ENCODE results near the gene CCDC8. TPM values are rescaled to one million over a fixed set of nuclear protein-coding genes. Genes with fewer than 3 reads are reported as not detected.
"Not testable (repeated sequence)": the region's sequence is repeated elsewhere in the genome, so short reads cannot be mapped to it uniquely, and the experiment has no call there.

Gene CCDC8
- total RNA-seq, 5 donors from 2014 or later (not counting 1 experiment from before 2014, with no cell fraction given), result 0.12 to 0.19 (median 0.13) TPM; not detected in 2

GRCh38 chr19:46414899-46415298 lies 1.5 kb upstream of the CCDC8 start:
- H3K4me3 Mint-ChIP-seq; POLR2A ChIA-PET; H3K27ac ChIP-seq (ENCODE audit: low read length); H3K9me3 ChIP-seq; H3K36me3 Mint-ChIP-seq; H3K36me3 ChIP-seq (ENCODE audit: control insufficient read depth in 2 of 2, extremely low read depth in 1 of 2, insufficient read depth in 1 of 2, low read length in 1 of 2); ATAC-seq (replicated peaks in 1 of 4); H3K4me3 ChIP-seq (ENCODE audit: control insufficient read depth in 1 of 2, extremely low read depth in 1 of 2, low read length in 1 of 2); H3K27ac Mint-ChIP-seq; DNase-seq; CTCF ChIA-PET; H3K9me3 Mint-ChIP-seq: not testable (repeated sequence)
- Histone ChIP-seq H3K4me1 (ENCODE audit: control insufficient read depth in 1 of 2, extremely low read depth in 1 of 2, insufficient read depth in 2 of 2, low read length in 2 of 2) (peaks cover 0 to 19% of the 10 kb centered on the region in 2 experiments), H3K27me3 (replicated peaks in 1 of 2; ENCODE audit: control insufficient read depth in 2 of 2, extremely low read depth in 1 of 2, insufficient read depth in 2 of 2, low read length in 1 of 2) (peaks cover 2 to 74% of the 10 kb centered on the region in 2 experiments)
- H3K4me1 Mint-ChIP-seq, result peaks cover 13 to 15% (median 14%) of the 10 kb centered on the region in 3 donors
- H3K27me3 Mint-ChIP-seq, result peaks cover 47 to 71% of the 10 kb centered on the region in 2 donors
- 97% methylated on average over 19 of the region's 22 CpGs for WGBS (ENCODE audit: insufficient coverage)

- Histone ChIP-seq H3K36me3 (ENCODE audit: control insufficient read depth in 2 of 2, extremely low read depth in 1 of 2, insufficient read depth in 1 of 2, low read length in 1 of 2) (no peaks in the 10 kb centered on the region), H3K9me3 (no peaks in the 10 kb centered on the region), H3K27ac (ENCODE audit: low read length) (no peak overlapping the region), H3K4me1 (ENCODE audit: control insufficient read depth in 1 of 2, extremely low read depth in 1 of 2, insufficient read depth in 2 of 2, low read length in 2 of 2) (peaks cover 0 to 24% of the 10 kb centered on the region in 2 experiments), H3K4me3 (ENCODE audit: control insufficient read depth in 1 of 2, extremely low read depth in 1 of 2, low read length in 1 of 2) (no peak overlapping the region), H3K27me3 (replicated peaks in 1 of 2; ENCODE audit: control insufficient read depth in 2 of 2, extremely low read depth in 1 of 2, insufficient read depth in 2 of 2, low read length in 1 of 2) (peaks cover 2 to 88% of the 10 kb centered on the region in 2 experiments)
- H3K4me3 Mint-ChIP-seq, result no peak overlapping the region
- CTCF ChIA-PET, result no interaction called here
- peak overlapping the region in 1 of 2 donors; percentile 27 for H3K27ac Mint-ChIP-seq
- no peak for DNase-seq
- H3K9me3 Mint-ChIP-seq, result no peaks in the 10 kb centered on the region
- POLR2A ChIA-PET, result no interaction called here
- peaks cover 19 to 23% (median 21%) of the 10 kb centered on the region in 3 donors for H3K4me1 Mint-ChIP-seq
- H3K36me3 Mint-ChIP-seq, result no peaks in the 10 kb centered on the region
- ATAC-seq (replicated peaks in 1 of 4), result no peak
- WGBS (ENCODE audit: insufficient coverage), result 28% methylated on average over 21 of the region's 29 CpGs
- peaks cover 50 to 81% of the 10 kb centered on the region in 2 donors for H3K27me3 Mint-ChIP-seq
These were observed 608 bp downstream of the CCDC8 start for GRCh38 chr19:46412650-46413261.

GRCh38 chr19:46411925-46412649 lies 1.3 kb downstream of the CCDC8 start:
- no peak overlapping the region for H3K4me3 Mint-ChIP-seq
- peaks cover 19 to 23% (median 21%) of the 10 kb centered on the region in 3 donors for H3K4me1 Mint-ChIP-seq
- H3K27ac Mint-ChIP-seq, result no peak overlapping the region
- peaks cover 51 to 83% of the 10 kb centered on the region in 2 donors for H3K27me3 Mint-ChIP-seq
- 69% methylated on average over 50 of the region's 54 CpGs for WGBS (ENCODE audit: insufficient coverage)
- no peak overlapping the region for H3K4me3 ChIP-seq (ENCODE audit: control insufficient read depth in 1 of 2, extremely low read depth in 1 of 2, low read length in 1 of 2)
- peaks cover 2 to 90% of the 10 kb centered on the region in 2 experiments for H3K27me3 ChIP-seq (replicated peaks in 1 of 2; ENCODE audit: control insufficient read depth in 2 of 2, extremely low read depth in 1 of 2, insufficient read depth in 2 of 2, low read length in 1 of 2)
- no peak overlapping the region for H3K27ac ChIP-seq (ENCODE audit: low read length)
- H3K9me3 Mint-ChIP-seq, result no peaks in the 10 kb centered on the region
- ChIA-PET POLR2A (no interaction called here), CTCF (no interaction called here)
- DNase-seq (no peak), ATAC-seq (replicated peaks in 1 of 4) (no peak)
- H3K36me3 Mint-ChIP-seq, result no peaks in the 10 kb centered on the region
- H3K4me1 ChIP-seq (ENCODE audit: control insufficient read depth in 1 of 2, extremely low read depth in 1 of 2, insufficient read depth in 2 of 2, low read length in 2 of 2), result peaks cover 0 to 24% of the 10 kb centered on the region in 2 experiments
- no peaks in the 10 kb centered on the region for H3K36me3 ChIP-seq (ENCODE audit: control insufficient read depth in 2 of 2, extremely low read depth in 1 of 2, insufficient read depth in 1 of 2, low read length in 1 of 2)
- H3K9me3 ChIP-seq, result no peaks in the 10 kb centered on the region

GRCh38 chr19:46411088-46411924 lies 2.1 kb downstream of the CCDC8 start:
- Mint-ChIP-seq H3K27ac (no peak overlapping the region), H3K4me1 (peaks cover 16 to 23% (median 17%) of the 10 kb centered on the region in 3 donors), H3K4me3 (no peak overlapping the region), H3K36me3 (no peaks in the 10 kb centered on the region), H3K9me3 (no peaks in the 10 kb centered on the region), H3K27me3 (peaks cover 56 to 86% of the 10 kb centered on the region in 2 donors)
- 69% methylated on average over 12 of the region's 13 CpGs for WGBS (ENCODE audit: insufficient coverage)
- ChIA-PET CTCF (no interaction called here), POLR2A (no interaction called here)
- no peaks in the 10 kb centered on the region for H3K36me3 ChIP-seq (ENCODE audit: control insufficient read depth in 2 of 2, extremely low read depth in 1 of 2, insufficient read depth in 1 of 2, low read length in 1 of 2)
- no peaks in the 10 kb centered on the region for H3K9me3 ChIP-seq
- H3K4me1 ChIP-seq (ENCODE audit: control insufficient read depth in 1 of 2, extremely low read depth in 1 of 2, insufficient read depth in 2 of 2, low read length in 2 of 2), result peaks cover 0 to 20% of the 10 kb centered on the region in 2 experiments
- no peak overlapping the region for H3K4me3 ChIP-seq (ENCODE audit: control insufficient read depth in 1 of 2, extremely low read depth in 1 of 2, low read length in 1 of 2)
- no peak for DNase-seq
- ATAC-seq (replicated peaks in 1 of 4), result no peak
- H3K27me3 ChIP-seq (replicated peaks in 1 of 2; ENCODE audit: control insufficient read depth in 2 of 2, extremely low read depth in 1 of 2, insufficient read depth in 2 of 2, low read length in 1 of 2), result peaks cover 2 to 90% of the 10 kb centered on the region in 2 experiments
- H3K27ac ChIP-seq (ENCODE audit: low read length), result no peak overlapping the region

GRCh38 chr19:46410205-46411087 lies 2.9 kb downstream of the CCDC8 start:
- no peaks in the 10 kb centered on the region for H3K9me3 ChIP-seq
- Mint-ChIP-seq H3K27ac (no peak overlapping the region), H3K4me1 (peaks cover 12 to 16% (median 12%) of the 10 kb centered on the region in 3 donors), H3K4me3 (no peak overlapping the region), H3K27me3 (peaks cover 53 to 87% of the 10 kb centered on the region in 2 donors), H3K36me3 (no peaks in the 10 kb centered on the region), H3K9me3 (no peaks in the 10 kb centered on the region)
- H3K27ac ChIP-seq (ENCODE audit: low read length), result no peak overlapping the region
- 77% methylated on average over 10 of the region's 13 CpGs for WGBS (ENCODE audit: insufficient coverage)
- ChIA-PET POLR2A (no interaction called here), CTCF (no interaction called here)
- H3K27me3 ChIP-seq (replicated peaks in 1 of 2; ENCODE audit: control insufficient read depth in 2 of 2, extremely low read depth in 1 of 2, insufficient read depth in 2 of 2, low read length in 1 of 2), result peaks cover 4 to 90% of the 10 kb centered on the region in 2 experiments
- no peak overlapping the region for H3K4me3 ChIP-seq (ENCODE audit: control insufficient read depth in 1 of 2, extremely low read depth in 1 of 2, low read length in 1 of 2)
- H3K4me1 ChIP-seq (ENCODE audit: control insufficient read depth in 1 of 2, extremely low read depth in 1 of 2, insufficient read depth in 2 of 2, low read length in 2 of 2), result peaks cover 0 to 15% of the 10 kb centered on the region in 2 experiments
- H3K36me3 ChIP-seq (ENCODE audit: control insufficient read depth in 2 of 2, extremely low read depth in 1 of 2, insufficient read depth in 1 of 2, low read length in 1 of 2), result no peaks in the 10 kb centered on the region
- no peak for ATAC-seq (replicated peaks in 1 of 4)
- DNase-seq, result no peak

Data from T-cell (primary cell).